Gastroesophageal sphincter (tissue), 4 donors: ENCODE results near the gene FHAD1. TPM values are rescaled to one million over a fixed set of nuclear protein-coding genes. Genes with fewer than 3 reads are reported as not detected.
A peak's percentile ranks its signal among the peaks of the same experiment; 100 is the strongest.

Experiments used
- ATAC-seq: fragments of 150-250 bp; one replicate; pipeline ENCODE4 v1.9.1; 2016; ENCODE audit warnings: mild to moderate bottlenecking, moderate library complexity
- H3K27ac ChIP-seq, 4 donors: fragments of 200-600 bp; sonication (generic) in 3 of 4; 1 replicate in 3 of 4; 2 replicates in 1 of 4; pipeline ENCODE4 v1.5.1; 2016 to 2019
- H3K27me3 ChIP-seq: fragments of 200-600 bp; sonication (generic); one replicate; pipeline ENCODE4 v1.5.1; 2019
- H3K36me3 ChIP-seq, 2 donors: fragments of 200-600 bp; sonication (generic); one replicate each; pipeline ENCODE4 v1.5.1; 2019; ENCODE audit warnings: control low read depth in 1 of 2
- H3K4me1 ChIP-seq, 3 donors: fragments of 200-600 bp; sonication (generic); 1 replicate in 2 of 3; 2 replicates in 1 of 3; pipeline ENCODE4 v1.5.1; 2016 to 2019; ENCODE audit warnings: control low read depth in 2 of 3
- H3K4me3 ChIP-seq, 2 donors: fragments of 200-600 bp; sonication (generic); one replicate each; pipeline ENCODE4 v1.5.1; 2019; ENCODE audit warnings: mild to moderate bottlenecking in 1 of 2, moderate library complexity in 1 of 2
- H3K9me3 ChIP-seq, 3 donors: fragments of 200-600 bp; sonication (generic); one replicate each; pipeline ENCODE4 v1.5.1; 2017 to 2019; ENCODE audit warnings: control low read depth in 2 of 3
- EP300 ChIP-seq: sonication (generic); formaldehyde crosslinking; IDR thresholded peaks from one replicate; pipeline ENCODE4 v1.6.1; 2017; ENCODE audit warnings: antibody characterized with exemption, mild to moderate bottlenecking
- POLR2A ChIP-seq, 2 donors: fragments of 450-650 bp; IDR thresholded peaks; one replicate each; pipeline ENCODE4 v1.6.1; 2017; ENCODE audit warnings: antibody characterized with exemption in 2 of 2, mild to moderate bottlenecking in 2 of 2, moderate library complexity in 1 of 2
- POLR2AphosphoS5 ChIP-seq: sonication (generic); formaldehyde crosslinking; IDR thresholded peaks from one replicate; pipeline ENCODE4 v1.6.1; 2017; ENCODE audit warnings: antibody characterized with exemption
- WGBS, 2 donors: methylation state at CpG; one replicate each; pipeline ENCODE4 v1.1.5; 2018; ENCODE audit warnings: low coverage in 1 of 2; 5-methylcytosine and 5-hydroxymethylcytosine counted together
- total RNA-seq, 4 donors: library from RNA; depleted of rRNA; stranded (reverse); fragments of >200 nt; gene quantifications; one replicate each; pipeline ENCODE4 v1.1.0, GENCODE V29; 2016
- TF ChIP-seq, protein P1 (sequence below), 4 experiments: fragments of 200-600 bp in 2 of 4; fragments of 450-650 bp in 2 of 4; sonication (generic) in 1 of 4; IDR thresholded peaks; one replicate each; pipeline ENCODE4 v1.5.1; 2017 to 2019; ENCODE audit warnings: antibody characterized with exemption in 4 of 4, mild to moderate bottlenecking in 2 of 4, moderate library complexity in 2 of 4

FHAD1 gene
- total RNA-seq, 4 donors from 2014 or later, result 1.1 TPM; not detected in 3

DNA sequence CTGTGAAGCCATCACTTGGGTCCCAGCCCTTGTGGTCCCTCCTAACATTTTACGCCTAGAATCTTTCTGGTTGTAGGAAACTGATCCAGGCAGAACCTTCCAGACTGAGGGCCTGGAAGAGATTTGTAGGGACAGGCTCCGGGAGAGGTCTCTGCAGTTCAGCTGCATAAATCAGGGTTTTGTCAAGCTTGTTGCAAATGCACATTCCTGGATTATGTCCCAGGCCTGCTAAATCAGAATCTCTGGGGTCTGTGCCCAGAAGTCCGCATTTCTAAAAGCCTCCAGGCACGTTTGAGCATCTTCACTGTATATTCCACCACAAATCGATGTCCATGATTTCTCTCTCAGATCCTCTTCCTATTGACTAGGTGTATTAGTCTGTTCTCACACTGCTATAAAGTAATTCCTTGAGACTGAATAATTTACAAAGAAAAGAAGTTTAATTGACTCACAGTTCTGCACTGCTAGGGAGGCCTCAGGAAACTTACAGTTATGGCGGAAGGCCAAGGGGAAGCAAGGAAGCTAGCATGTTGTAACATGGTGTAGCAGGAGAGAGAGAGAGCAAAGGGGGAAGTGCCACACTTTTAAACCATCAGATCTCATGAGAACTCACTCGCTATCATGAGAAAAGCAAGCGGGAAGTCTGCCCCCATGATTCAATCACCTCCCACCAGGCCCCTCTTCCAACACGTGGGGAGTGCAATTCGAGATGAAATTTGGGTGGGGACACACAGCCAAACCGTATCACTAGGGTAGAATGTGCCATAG, 1.2 kb upstream of the FHAD1 start:
- peaks cover 3 to 50% (median 17%) of the 10 kb centered on the region in 3 donors for H3K4me1 ChIP-seq
- peak overlapping the region in 3 of 4 donors; percentile 44 to 54 (median 48) for H3K27ac ChIP-seq
- ATAC-seq, result peak; percentile 10
- H3K4me3 ChIP-seq, result no peak overlapping the region
- H3K36me3 ChIP-seq, result no peaks in the 10 kb centered on the region
- TF ChIP-seq POLR2A (IDR thresholded peaks at IDR 0.05) (no peak), POLR2AphosphoS5 (peak; percentile 41)
- H3K27me3 ChIP-seq, result peaks cover 8% of the 10 kb centered on the region
- WGBS, 2 donors, result 35 to 48% methylated on average over 8 to 9 of the region's 11 CpGs
- no peaks in the 10 kb centered on the region for H3K9me3 ChIP-seq

DNA sequence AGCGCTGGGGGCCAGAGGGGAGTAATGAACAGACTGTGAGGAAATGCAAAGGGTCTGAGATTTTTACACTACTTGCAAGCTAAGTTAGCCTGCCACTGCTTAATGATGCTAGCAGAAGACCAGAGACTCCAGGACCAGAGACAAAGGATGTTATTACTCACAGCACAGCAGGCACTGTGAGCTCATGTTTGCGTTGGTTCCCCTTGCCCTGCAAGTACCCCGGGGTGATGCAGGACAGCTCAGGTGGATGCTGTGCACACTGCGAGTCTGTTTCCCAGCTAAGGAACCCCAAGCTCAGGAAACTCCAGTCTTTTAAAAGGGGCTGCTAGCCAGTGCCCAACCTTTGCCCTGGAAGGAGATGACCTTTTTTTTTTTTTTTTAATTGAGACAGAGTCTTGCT, 1.2 kb downstream of the FHAD1 start:
- Histone ChIP-seq H3K4me1 (peaks cover 3 to 45% (median 16%) of the 10 kb centered on the region in 3 donors), H3K27me3 (peaks cover 8% of the 10 kb centered on the region), H3K27ac (no peak overlapping the region), H3K4me3 (no peak overlapping the region), H3K9me3 (no peaks in the 10 kb centered on the region), H3K36me3 (no peaks in the 10 kb centered on the region)
- 92 to 100% methylated on average over 1 to 2 of the region's 4 CpGs for WGBS, 2 donors
- no peak for ATAC-seq
- TF ChIP-seq POLR2AphosphoS5, result no peak
- TF ChIP-seq POLR2A (IDR thresholded peaks at IDR 0.05), result no peak
- TF ChIP-seq, protein P1, sequence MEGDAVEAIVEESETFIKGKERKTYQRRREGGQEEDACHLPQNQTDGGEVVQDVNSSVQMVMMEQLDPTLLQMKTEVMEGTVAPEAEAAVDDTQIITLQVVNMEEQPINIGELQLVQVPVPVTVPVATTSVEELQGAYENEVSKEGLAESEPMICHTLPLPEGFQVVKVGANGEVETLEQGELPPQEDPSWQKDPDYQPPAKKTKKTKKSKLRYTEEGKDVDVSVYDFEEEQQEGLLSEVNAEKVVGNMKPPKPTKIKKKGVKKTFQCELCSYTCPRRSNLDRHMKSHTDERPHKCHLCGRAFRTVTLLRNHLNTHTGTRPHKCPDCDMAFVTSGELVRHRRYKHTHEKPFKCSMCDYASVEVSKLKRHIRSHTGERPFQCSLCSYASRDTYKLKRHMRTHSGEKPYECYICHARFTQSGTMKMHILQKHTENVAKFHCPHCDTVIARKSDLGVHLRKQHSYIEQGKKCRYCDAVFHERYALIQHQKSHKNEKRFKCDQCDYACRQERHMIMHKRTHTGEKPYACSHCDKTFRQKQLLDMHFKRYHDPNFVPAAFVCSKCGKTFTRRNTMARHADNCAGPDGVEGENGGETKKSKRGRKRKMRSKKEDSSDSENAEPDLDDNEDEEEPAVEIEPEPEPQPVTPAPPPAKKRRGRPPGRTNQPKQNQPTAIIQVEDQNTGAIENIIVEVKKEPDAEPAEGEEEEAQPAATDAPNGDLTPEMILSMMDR (IDR thresholded peaks at IDR 0.05), result no peak
- no peak for TF ChIP-seq EP300

DNA sequence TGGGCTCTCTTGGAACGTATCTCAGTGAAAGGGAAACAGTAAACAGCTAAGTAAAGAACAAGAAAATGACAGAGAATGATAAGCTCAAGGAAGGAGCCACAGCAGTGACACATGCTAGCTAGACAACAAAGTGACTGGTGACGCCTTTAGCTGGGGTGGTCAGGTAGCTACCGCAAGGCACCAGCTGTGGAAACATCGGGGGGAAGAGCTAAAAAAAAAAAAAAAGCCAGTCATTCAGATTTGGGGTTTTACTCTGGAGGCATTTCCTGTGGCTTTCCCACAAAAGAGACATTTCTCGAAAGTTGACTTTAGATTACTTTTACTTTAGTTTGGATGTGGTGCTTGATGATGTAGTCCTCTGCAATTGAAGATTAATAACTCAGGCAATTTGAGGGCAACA, 2.1 kb downstream of the FHAD1 start:
- Histone ChIP-seq H3K27ac (no peak overlapping the region), H3K27me3 (peaks cover 8% of the 10 kb centered on the region), H3K9me3 (no peaks in the 10 kb centered on the region), H3K36me3 (no peaks in the 10 kb centered on the region), H3K4me1 (peaks cover 0 to 36% (median 13%) of the 10 kb centered on the region in 3 donors), H3K4me3 (no peak overlapping the region)
- TF ChIP-seq POLR2AphosphoS5 (no peak), EP300 (no peak), POLR2A (IDR thresholded peaks at IDR 0.05) (no peak)
- TF ChIP-seq, protein P1 (IDR thresholded peaks at IDR 0.05), result no peak
- 57 to 58% methylated on average over 5 of the region's 5 CpGs for WGBS, 2 donors
- ATAC-seq, result no peak

DNA sequence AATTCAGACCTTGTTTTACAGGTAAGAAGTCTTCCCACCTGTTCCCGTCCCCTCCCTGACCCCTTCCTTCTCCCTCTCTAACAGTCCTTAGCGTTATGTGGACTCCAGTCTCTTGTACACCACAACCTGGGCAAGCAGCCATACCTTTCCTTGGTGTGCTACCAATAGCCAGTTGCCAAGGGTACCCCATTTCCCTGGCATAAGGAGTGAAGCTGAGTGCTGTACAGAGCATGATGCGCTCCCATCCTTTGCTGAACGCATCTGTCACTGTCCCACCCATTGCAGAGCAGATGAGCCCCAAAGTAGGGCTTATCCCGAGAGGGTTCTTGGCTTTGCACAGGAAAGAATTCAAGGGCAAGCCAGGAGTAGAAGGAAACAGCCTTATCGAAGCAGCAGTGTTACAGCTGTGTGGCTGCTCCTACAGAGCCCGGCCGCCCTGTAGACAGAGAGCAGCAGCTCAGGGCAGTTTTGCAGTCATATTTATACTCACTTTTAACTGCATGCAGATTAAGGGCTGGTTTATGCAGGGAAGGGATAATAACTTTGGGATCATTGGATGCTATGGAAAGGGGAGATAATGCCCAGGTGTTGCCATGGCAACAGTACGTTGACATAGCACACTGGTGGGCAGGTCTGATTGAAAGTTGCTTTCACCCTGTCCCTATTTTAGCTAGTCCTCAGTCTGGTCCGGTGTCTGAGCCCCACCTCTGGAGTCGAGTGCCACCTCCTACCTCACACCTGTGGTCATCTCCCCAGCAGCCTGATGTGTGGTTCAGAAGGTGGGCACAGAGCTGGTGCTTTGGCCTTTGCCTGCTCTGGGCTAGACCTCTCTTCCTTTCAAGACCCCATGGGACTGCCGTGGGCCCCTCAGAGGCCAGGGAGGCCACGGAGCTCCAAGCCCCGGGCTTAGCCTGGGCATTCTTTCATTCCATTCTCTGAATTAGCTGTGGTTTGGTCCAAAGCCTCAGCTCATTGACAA, 5.1 kb downstream of the FHAD1 start:
- no peak for ATAC-seq

More for the DNA sequence above, 5.1 kb downstream of the FHAD1 start:
- H3K4me3 ChIP-seq, result no peak overlapping the region
- H3K36me3 ChIP-seq, result no peaks in the 10 kb centered on the region
- no peaks in the 10 kb centered on the region for H3K9me3 ChIP-seq
- WGBS, 2 donors, result 66 to 91% methylated on average over 4 to 7 of the region's 14 CpGs
- no peak overlapping the region for H3K27ac ChIP-seq
- TF ChIP-seq POLR2A (IDR thresholded peaks at IDR 0.05) (no peak), POLR2AphosphoS5 (no peak), EP300 (no peak)
- TF ChIP-seq, protein P1 (IDR thresholded peaks at IDR 0.05), result no peak
- peaks cover 0 to 7% (median 5%) of the 10 kb centered on the region in 3 donors for H3K4me1 ChIP-seq
- H3K27me3 ChIP-seq, result peaks cover 5% of the 10 kb centered on the region
